Naive B cell (primary cell): ENCODE results near the gene TMEM144. TPM values are rescaled to one million over a fixed set of nuclear protein-coding genes. Genes with fewer than 3 reads are reported as not detected.

ENCODE experiments used
- ATAC-seq, 2 donors: fragments of 150-1000 bp; cut with Tn5 transposase; 2 replicates each; pipeline ENCODE4 v1.10.0; 2021; ENCODE audit warnings: low read depth in 2 of 2, mild to moderate bottlenecking in 2 of 2, moderate library complexity in 2 of 2
- DNase-seq: peaks from one replicate; pipeline ENCODE4 v3.0.0; 2022
- H3K27ac Mint-ChIP-seq, 6 donors: one replicate each; pipeline ENCODE4 v1.8.0; 2020 to 2022; ENCODE audit warnings: mild to moderate bottlenecking in 6 of 6, mixed read lengths in 6 of 6, moderate library complexity in 5 of 6, inconsistent platforms in 2 of 6
- H3K27me3 Mint-ChIP-seq, 3 donors: one replicate each; pipeline ENCODE4 v1.8.0; 2021 to 2022; ENCODE audit warnings: mixed read lengths in 3 of 3, mild to moderate bottlenecking in 1 of 3
- H3K36me3 Mint-ChIP-seq, 2 donors: one replicate each; pipeline ENCODE4 v1.8.0; 2020 to 2022; ENCODE audit warnings: mixed read lengths in 2 of 2, inconsistent platforms in 1 of 2, mild to moderate bottlenecking in 1 of 2
- H3K4me1 Mint-ChIP-seq, 3 donors: one replicate each; pipeline ENCODE4 v1.8.0; 2020 to 2022; ENCODE audit warnings: mixed read lengths in 3 of 3, inconsistent platforms in 1 of 3, mild to moderate bottlenecking in 1 of 3, moderate library complexity in 1 of 3
- H3K4me3 Mint-ChIP-seq, 8 donors: one replicate each; pipeline ENCODE4 v1.8.0; 2020 to 2022; ENCODE audit warnings: mild to moderate bottlenecking in 8 of 8, mixed read lengths in 8 of 8, moderate library complexity in 8 of 8, inconsistent platforms in 2 of 8
- H3K9me3 Mint-ChIP-seq, 7 donors: one replicate each; pipeline ENCODE4 v1.8.0; 2020 to 2022; ENCODE audit warnings: mixed read lengths in 7 of 7, mild to moderate bottlenecking in 5 of 7, inconsistent platforms in 2 of 7, moderate library complexity in 1 of 7
- polyA plus RNA-seq, 6 donors: library from polyadenylated mRNA; unstranded; fragments of 300-500 nt; fragmentation: Illumina TruSeq; gene quantifications; one replicate each; pipeline ENCODE4 v1.2.3, GENCODE V29; 2021; ENCODE audit warnings: low read depth in 6 of 6

Gene TMEM144
- polyA plus RNA-seq, 6 donors from 2014 or later = not detected

DNA sequence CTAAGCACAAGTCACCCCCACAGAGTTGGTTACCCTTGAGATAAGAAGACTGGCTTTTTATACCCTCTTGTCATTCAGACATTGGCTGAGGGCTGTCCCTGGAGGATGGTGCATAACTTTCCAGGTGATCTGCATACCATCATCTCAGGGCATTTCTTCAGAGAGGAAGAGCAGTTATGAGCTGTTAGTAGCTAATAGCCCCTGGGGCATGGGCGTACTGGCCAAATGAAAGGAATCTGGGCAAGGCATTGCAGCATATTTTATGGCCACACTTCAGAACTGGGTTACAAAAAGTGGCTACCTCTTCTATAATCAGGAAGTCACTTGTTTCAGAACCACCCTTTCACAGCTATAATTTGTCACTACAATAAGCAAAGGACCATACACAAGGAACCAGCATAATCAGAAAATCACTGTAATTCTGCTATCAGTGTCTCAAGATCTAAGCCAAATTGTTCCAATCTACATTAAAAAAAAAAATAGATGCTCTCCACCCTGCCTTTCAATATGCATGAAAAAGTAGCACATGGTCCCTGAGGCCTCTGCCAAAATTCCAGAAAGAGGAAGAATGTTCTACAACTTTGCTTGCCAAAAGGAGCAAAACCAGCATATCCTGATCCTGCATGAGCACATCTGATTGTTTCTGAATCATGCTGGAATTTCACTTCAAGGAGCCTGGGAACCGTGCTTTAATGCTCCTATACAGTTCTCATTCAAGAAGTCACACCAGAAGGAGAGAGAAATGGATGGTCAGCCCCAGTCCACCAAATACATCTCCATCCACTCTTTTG lies 92.0 kb downstream of the TMEM144 start:
- DNase-seq (no peak), ATAC-seq (no peak)
- H3K36me3 Mint-ChIP-seq = no peaks in the 10 kb centered on the region
- H3K27me3 Mint-ChIP-seq = no peaks in the 10 kb centered on the region
- no peaks in the 10 kb centered on the region for H3K4me1 Mint-ChIP-seq
- H3K27ac Mint-ChIP-seq = no peak overlapping the region
- H3K4me3 Mint-ChIP-seq = no peak overlapping the region
- H3K9me3 Mint-ChIP-seq = peaks cover 0 to 6% (median under 1%) of the 10 kb centered on the region in 7 donors

DNA sequence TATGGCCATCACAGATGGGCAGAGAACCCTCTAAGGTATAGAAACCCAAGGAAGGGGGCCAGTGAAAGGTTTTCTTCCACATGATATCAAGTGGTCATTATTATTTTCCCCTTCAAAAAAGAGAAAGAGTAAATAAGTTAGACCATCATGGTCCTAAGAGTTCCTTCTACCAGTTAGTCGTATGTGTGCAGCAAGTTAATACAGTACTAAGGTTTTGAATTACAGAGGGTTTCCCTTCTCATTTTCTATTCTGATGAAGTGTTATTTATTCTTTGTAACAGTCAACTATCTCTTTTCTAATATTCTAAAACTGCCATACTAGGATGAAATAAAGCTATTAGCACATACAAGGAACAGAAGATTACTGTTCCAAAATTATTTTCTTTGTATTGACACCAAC lies 94.4 kb downstream of the TMEM144 start:
- Mint-ChIP-seq H3K9me3 (peaks cover 7 to 12% (median 10%) of the 10 kb centered on the region in 7 donors), H3K4me1 (no peaks in the 10 kb centered on the region), H3K27me3 (no peaks in the 10 kb centered on the region), H3K4me3 (no peak overlapping the region), H3K27ac (no peak overlapping the region), H3K36me3 (no peaks in the 10 kb centered on the region)
- ATAC-seq (no peak), DNase-seq (no peak)

Other genes with a start within 250 kb of the TMEM144 start
- under 1 TPM in 4 of 6 donors, not detected in 2; 0.04 to 0.23 (median 0.20) TPM for gene GASK1B, start 37.5 kb upstream of the TMEM144 start, polyA plus RNA-seq